ENCODE data around the gene TMEM87B.

DNA sequence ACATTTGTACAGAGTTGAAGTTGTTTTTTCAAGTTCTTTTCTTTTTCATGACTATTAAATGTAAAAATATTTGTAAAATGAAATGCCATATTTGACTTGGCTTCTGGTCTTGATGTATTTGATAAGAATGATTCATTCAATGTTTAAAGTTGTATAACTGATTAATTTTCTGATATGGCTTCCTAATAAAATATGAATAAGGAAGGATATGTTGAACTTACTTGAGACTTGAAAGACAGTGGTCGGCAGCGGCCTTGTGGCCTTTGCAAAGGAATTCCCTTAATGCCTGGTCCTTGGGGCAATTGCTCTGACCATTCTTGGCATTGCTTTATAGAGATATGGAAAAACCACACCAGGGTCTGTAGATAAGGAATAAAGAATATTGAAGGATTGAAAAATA is 25.9 kb upstream of the TMEM87B start:
- no peak for TF ChIP-seq EP300 (IDR thresholded peaks at IDR 0.05)
- TF ChIP-seq, protein P1, sequence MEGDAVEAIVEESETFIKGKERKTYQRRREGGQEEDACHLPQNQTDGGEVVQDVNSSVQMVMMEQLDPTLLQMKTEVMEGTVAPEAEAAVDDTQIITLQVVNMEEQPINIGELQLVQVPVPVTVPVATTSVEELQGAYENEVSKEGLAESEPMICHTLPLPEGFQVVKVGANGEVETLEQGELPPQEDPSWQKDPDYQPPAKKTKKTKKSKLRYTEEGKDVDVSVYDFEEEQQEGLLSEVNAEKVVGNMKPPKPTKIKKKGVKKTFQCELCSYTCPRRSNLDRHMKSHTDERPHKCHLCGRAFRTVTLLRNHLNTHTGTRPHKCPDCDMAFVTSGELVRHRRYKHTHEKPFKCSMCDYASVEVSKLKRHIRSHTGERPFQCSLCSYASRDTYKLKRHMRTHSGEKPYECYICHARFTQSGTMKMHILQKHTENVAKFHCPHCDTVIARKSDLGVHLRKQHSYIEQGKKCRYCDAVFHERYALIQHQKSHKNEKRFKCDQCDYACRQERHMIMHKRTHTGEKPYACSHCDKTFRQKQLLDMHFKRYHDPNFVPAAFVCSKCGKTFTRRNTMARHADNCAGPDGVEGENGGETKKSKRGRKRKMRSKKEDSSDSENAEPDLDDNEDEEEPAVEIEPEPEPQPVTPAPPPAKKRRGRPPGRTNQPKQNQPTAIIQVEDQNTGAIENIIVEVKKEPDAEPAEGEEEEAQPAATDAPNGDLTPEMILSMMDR (IDR thresholded peaks at IDR 0.05): no peak
- no peak for TF ChIP-seq POLR2A (IDR thresholded peaks at IDR 0.05)
- TF ChIP-seq POLR2AphosphoS5 (IDR thresholded peaks at IDR 0.05): no peak
